Panc1 (cell line): ENCODE data around the gene PALB2. TPM values are rescaled to one million over a fixed set of nuclear protein-coding genes. Genes with fewer than 3 reads are reported as not detected.

ENCODE experiments used
- ATAC-seq: fragments of 200-7000 bp; cut with Tn5 transposase; 2 replicates; pipeline ENCODE4 v1.9.1; 2020; ENCODE audit warnings: mild to moderate bottlenecking, moderate library complexity
- BruUV-seq: library from RNA; stranded (reverse); fragments of 400-500 nt; replicated peaks from 2 replicates; lab custom pipeline; 2021; lab: Mats Ljungman, UMichigan
- CTCF ChIA-PET: fragments of 300-600 bp; sonication (Branson Sonifier 250); formaldehyde crosslinking; loops from one replicate; lab custom pipeline; 2022; ENCODE audit warnings: antibody characterized with exemption; lab: Charles Lee
- POLR2A ChIA-PET: fragments of 300-600 bp; sonication (Branson Sonifier 250); formaldehyde crosslinking; loops from one replicate; lab custom pipeline; 2022; ENCODE audit warnings: antibody characterized with exemption; lab: Charles Lee
- DNase-seq: peaks from one replicate; pipeline ENCODE4 v3.0.0-alpha.2; 2010; ENCODE audit warnings: low read depth, low spot score
- H3K27ac ChIP-seq: 2 replicates; pipeline ENCODE4 v1.5.1; 2011; ENCODE audit warnings: mild to moderate bottlenecking, low read length, inconsistent platforms
- H3K27me3 ChIP-seq: fragments of 200-500 bp; sonication (Bioruptor generic); 2 replicates; pipeline ENCODE4 v1.6.0; 2014; ENCODE audit warnings: low read length, inconsistent platforms; ENCODE audit not compliant: control insufficient read depth, insufficient read depth
- H3K36me3 ChIP-seq: fragments of 200-500 bp; sonication (Bioruptor generic); 2 replicates; pipeline ENCODE4 v1.5.1; 2014; ENCODE audit warnings: inconsistent platforms, mild to moderate bottlenecking, low read length, moderate library complexity; ENCODE audit not compliant: control insufficient read depth, insufficient read depth
- H3K4me1 ChIP-seq: 2 replicates; pipeline ENCODE4 v1.5.1; 2011; ENCODE audit warnings: inconsistent platforms, mild to moderate bottlenecking, low read length, moderate library complexity; ENCODE audit not compliant: control insufficient read depth, insufficient read depth
- H3K4me3 ChIP-seq, 2 experiments: 2 replicates each; pipeline ENCODE4 v1.5.1; 2011 to 2012; ENCODE audit warnings: low read depth in 2 of 2, low read length in 2 of 2, mild to moderate bottlenecking in 2 of 2, inconsistent platforms in 1 of 2, moderate library complexity in 1 of 2
- H3K9me3 ChIP-seq: fragments of 200-500 bp; sonication (Bioruptor generic); 2 replicates; pipeline ENCODE4 v1.5.1; 2014; ENCODE audit warnings: low read depth, mild to moderate bottlenecking, inconsistent platforms, low read length, moderate library complexity; ENCODE audit not compliant: control insufficient read depth, insufficient read depth
- CTCF ChIP-seq: fragments of 450-650 bp; IDR thresholded peaks from 2 replicates; pipeline ENCODE4 v1.5.1; 2017; ENCODE audit warnings: mild to moderate bottlenecking
- POLR2AphosphoS5 ChIP-seq: IDR thresholded peaks from 2 replicates; pipeline ENCODE4 v1.6.1; 2012; ENCODE audit warnings: mild to moderate bottlenecking, low read depth, low read length, moderate library complexity
- REST ChIP-seq, 2 experiments: IDR thresholded peaks; 2 replicates each; pipeline ENCODE4 v1.6.1; 2011 to 2012; ENCODE audit warnings: low read depth in 2 of 2, control low read depth in 1 of 2, low read length in 1 of 2, mild to moderate bottlenecking in 1 of 2, moderate library complexity in 1 of 2; ENCODE audit not compliant: insufficient read depth in 1 of 2
- SIN3A ChIP-seq: IDR thresholded peaks from 2 replicates; pipeline ENCODE4 v1.6.1; 2012; ENCODE audit warnings: low read depth, mild to moderate bottlenecking, low read length, moderate library complexity, borderline replicate concordance; ENCODE audit not compliant: insufficient read depth
- TCF7L2 ChIP-seq: IDR thresholded peaks from 2 replicates; pipeline ENCODE4 v1.6.1; 2011; ENCODE audit warnings: mild to moderate bottlenecking, low read depth, low read length, inconsistent platforms
- in situ Hi-C: cut with HindIII; loops from 2 replicates; pipeline ENCODE4 v1.10.0; 2016; ENCODE audit warnings: low sequenced_read_pairs, low pct_unique_long_range_greater_than_20kb
- intact Hi-C: fragments of 100-400 bp; cut with micrococcal nuclease; formaldehyde crosslinking; loops from one replicate; pipeline ENCODE4 v1.10.0; 2022; ENCODE audit not compliant: unreplicated experiment
- total RNA-seq: library from RNA; stranded (reverse); gene quantifications from one replicate; pipeline ENCODE4 v1.2.1, GENCODE V29; 2021; ENCODE audit not compliant: unreplicated experiment

The PALB2 gene
- total RNA-seq, 1 experiment from 2014 or later, result 21.7 TPM

DNA sequence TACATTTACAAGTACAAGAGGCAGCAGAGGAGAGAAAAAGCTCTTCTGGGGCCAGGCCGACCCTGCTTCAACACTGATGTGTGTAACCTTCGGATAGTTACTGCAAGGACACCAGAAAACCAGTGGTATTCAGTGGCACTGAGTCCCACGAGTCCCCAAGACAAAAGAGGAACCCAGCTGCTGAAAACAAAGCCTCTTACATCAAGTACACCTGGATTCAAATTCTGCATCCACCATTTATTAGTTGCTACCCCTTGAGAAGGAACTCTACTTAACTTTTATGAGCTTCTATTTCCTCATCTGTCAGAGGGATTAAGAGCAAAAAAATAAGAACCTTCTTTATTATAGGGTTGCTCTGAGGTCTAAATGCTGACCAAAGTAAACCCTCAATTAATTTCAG is 86.6 kb downstream of the PALB2 start:
- ChIA-PET POLR2A (no interaction called here), CTCF (no interaction called here)
- no TSS peak for BruUV-seq
- no peak for ATAC-seq
- H3K27me3 ChIP-seq, result no peaks in the 10 kb centered on the region
- H3K9me3 ChIP-seq, result no peaks in the 10 kb centered on the region
- no peak overlapping the region for H3K4me3 ChIP-seq
- peaks cover 6% of the 10 kb centered on the region for H3K36me3 ChIP-seq
- TF ChIP-seq SIN3A (no peak), REST (IDR thresholded peaks at IDR 0.05; ENCODE audit: insufficient read depth in 1 of 2, low read depth in 2 of 2, low read length in 1 of 2) (no peak), POLR2AphosphoS5 (no peak), CTCF (no peak), TCF7L2 (no peak)
- peaks cover 9% of the 10 kb centered on the region; the same call in 1 of the 2 replicates for H3K4me1 ChIP-seq
- H3K27ac ChIP-seq, result no peak overlapping the region
- in situ Hi-C loops, result no loop called here
- no peak for DNase-seq
- intact Hi-C loops, result no loop called here

Other genes with a start within 250 kb of the PALB2 start
- gene COG7, start 188.1 kb downstream of the PALB2 start, total RNA-seq, result 25.3 TPM
- 100 TPM for gene GGA2, start 130.8 kb downstream of the PALB2 start, total RNA-seq
- gene EARS2, start 84.0 kb downstream of the PALB2 start, total RNA-seq, result 31.3 TPM
- 102 TPM for gene UBFD1, start 83.6 kb downstream of the PALB2 start, total RNA-seq
- 166 TPM for gene NDUFAB1, start 45.0 kb downstream of the PALB2 start, total RNA-seq
- 72.9 TPM for gene DCTN5, start 156 bp upstream of the PALB2 start, total RNA-seq
- 94.8 TPM for gene PLK1, start 37.6 kb upstream of the PALB2 start, total RNA-seq
- not detected for gene ERN2, start 71.9 kb upstream of the PALB2 start, total RNA-seq
- not detected for gene CHP2, start 113.7 kb upstream of the PALB2 start, total RNA-seq
- 0.41 TPM for gene PRKCB, start 194.7 kb upstream of the PALB2 start, total RNA-seq